ENCODE results near the gene OR51F1.
"Not testable (repeated sequence)": the region's sequence is repeated elsewhere in the genome, so short reads cannot be mapped to it uniquely, and the experiment has no call there.

- TF ChIP-seq ZNF221 (tag by site-specific recombination; IDR thresholded peaks at IDR 0.05; ENCODE audit: borderline replicate concordance); ZNF777 (tag by site-specific recombination; IDR thresholded peaks at IDR 0.05; ENCODE audit: borderline replicate concordance); CTCF (tag by site-specific recombination; IDR thresholded peaks at IDR 0.05); ZNF596 (tag by site-specific recombination; IDR thresholded peaks at IDR 0.05); SP3 (tag by site-specific recombination; IDR thresholded peaks at IDR 0.05): not testable (repeated sequence)
These were observed 46.9 kb downstream of the OR51F1 start for GRCh38 chr11:4722616-4723534.

Measured in HEK293 (cell line).